Thyroid gland (tissue), 4 donors: ENCODE data around the gene HS6ST2. TPM values are rescaled to one million over a fixed set of nuclear protein-coding genes. Genes with fewer than 3 reads are reported as not detected.

Source experiments
- DNase-seq, 2 donors: peaks; one replicate each; pipeline ENCODE4 v3.0.0-alpha.2; 2019
- H3K27ac ChIP-seq, 3 donors: fragments of 200-600 bp; sonication (generic); 1 replicate in 2 of 3; 2 replicates in 1 of 3; pipeline ENCODE4 v1.5.1; 2016 to 2019; ENCODE audit warnings: mild to moderate bottlenecking in 1 of 3, moderate library complexity in 1 of 3
- H3K27me3 ChIP-seq: fragments of 200-600 bp; sonication (generic); one replicate; pipeline ENCODE4 v1.5.1; 2019
- H3K36me3 ChIP-seq, 2 donors: fragments of 200-600 bp; sonication (generic); one replicate each; pipeline ENCODE4 v1.5.1; 2016 to 2019
- H3K4me1 ChIP-seq, 2 donors: fragments of 200-600 bp; sonication (generic); one replicate each; pipeline ENCODE4 v1.5.1; 2017 to 2019
- H3K4me3 ChIP-seq, 3 donors: fragments of 200-600 bp; sonication (generic); replicated peaks in 1 of 3; 1 replicate in 2 of 3; 2 replicates in 1 of 3; pipeline ENCODE4 v1.5.1; 2016; ENCODE audit warnings: mild to moderate bottlenecking in 1 of 3
- H3K9me3 ChIP-seq: fragments of 200-600 bp; sonication (generic); one replicate; pipeline ENCODE4 v1.5.1; 2017
- CTCF ChIP-seq, 6 experiments: fragments of 200-600 bp in 3 of 6; fragments of 450-650 bp in 3 of 6; sonication (generic) in 3 of 6; IDR thresholded peaks; one replicate each; pipeline ENCODE4 v1.5.1; 2016 to 2019; ENCODE audit warnings: antibody characterized with exemption in 6 of 6, mild to moderate bottlenecking in 2 of 6, inconsistent platforms in 1 of 6, moderate library complexity in 1 of 6
- POLR2A ChIP-seq, 2 donors: fragments of 450-650 bp; IDR thresholded peaks; one replicate each; pipeline ENCODE4 v1.6.1; 2017; ENCODE audit warnings: antibody characterized with exemption in 2 of 2, mild to moderate bottlenecking in 2 of 2, moderate library complexity in 1 of 2
- WGBS, 2 donors: methylation state at CpG; one replicate each; pipeline ENCODE4 v1.1.5; 2017; 5-methylcytosine and 5-hydroxymethylcytosine counted together
- intact Hi-C: fragments of 100-400 bp; cut with DNase I; formaldehyde crosslinking; loops from one replicate; pipeline ENCODE4 v1.15.1; 2023
- total RNA-seq, 4 donors: library from RNA; depleted of rRNA; stranded (reverse); fragments of >200 nt; gene quantifications; one replicate each; pipeline ENCODE4 v1.2.3, GENCODE V29; 2016

Gene HS6ST2
- total RNA-seq, 4 donors from 2014 or later = 0.11 to 0.78 (median 0.38) TPM; not detected in 1

- TF ChIP-seq POLR2A (IDR thresholded peaks at IDR 0.05) (no peak), CTCF (IDR thresholded peaks at IDR 0.05) (no peak)
- H3K9me3 ChIP-seq = no peaks in the 10 kb centered on the region
- no peaks in the 10 kb centered on the region for H3K27me3 ChIP-seq
- intact Hi-C loops = no loop called here
- no peak overlapping the region for H3K4me3 ChIP-seq
- no peaks in the 10 kb centered on the region for H3K4me1 ChIP-seq
- DNase-seq = no peak
- no peaks in the 10 kb centered on the region for H3K36me3 ChIP-seq
- 88 to 100% methylated on average over 1 of the region's 1 CpG for WGBS, 2 donors
- H3K27ac ChIP-seq = no peak overlapping the region
Observed at GRCh38 chrX:132766452-132766851, 192.0 kb downstream of the HS6ST2 start.

- Histone ChIP-seq H3K9me3 (no peaks in the 10 kb centered on the region), H3K4me3 (no peak overlapping the region), H3K27me3 (no peaks in the 10 kb centered on the region), H3K4me1 (no peaks in the 10 kb centered on the region), H3K27ac (no peak overlapping the region), H3K36me3 (no peaks in the 10 kb centered on the region)
- intact Hi-C loops = no loop called here
- no peak for DNase-seq
- WGBS, 2 donors = 77 to 89% methylated on average over 3 of the region's 3 CpGs
- TF ChIP-seq POLR2A (IDR thresholded peaks at IDR 0.05) (no peak), CTCF (IDR thresholded peaks at IDR 0.05) (no peak)
Observed at GRCh38 chrX:132763528-132763927, 194.9 kb downstream of the HS6ST2 start.

GRCh38 chrX:132758759-132759158, 199.7 kb downstream of the HS6ST2 start:
- TF ChIP-seq CTCF (IDR thresholded peaks at IDR 0.05) (no peak), POLR2A (IDR thresholded peaks at IDR 0.05) (no peak)
- no peaks in the 10 kb centered on the region for H3K4me1 ChIP-seq
- WGBS, 2 donors = 22 to 23% methylated on average over 4 of the region's 4 CpGs
- H3K27me3 ChIP-seq = no peaks in the 10 kb centered on the region
- intact Hi-C loops = no loop called here
- no peak overlapping the region for H3K4me3 ChIP-seq
- no peaks in the 10 kb centered on the region for H3K9me3 ChIP-seq
- no peaks in the 10 kb centered on the region for H3K36me3 ChIP-seq
- H3K27ac ChIP-seq = no peak overlapping the region
- DNase-seq = no peak

- Histone ChIP-seq H3K9me3 (no peaks in the 10 kb centered on the region), H3K36me3 (no peaks in the 10 kb centered on the region), H3K27me3 (no peaks in the 10 kb centered on the region), H3K4me1 (no peaks in the 10 kb centered on the region), H3K4me3 (no peak overlapping the region), H3K27ac (no peak overlapping the region)
- TF ChIP-seq POLR2A (IDR thresholded peaks at IDR 0.05) (no peak), CTCF (IDR thresholded peaks at IDR 0.05) (no peak)
- WGBS, 2 donors = 73% methylated on average over 3 of the region's 3 CpGs; no CpG with 5 or more reads in 1 of the 2 donors
- intact Hi-C loops = no loop called here
- no peak for DNase-seq
Observed at GRCh38 chrX:132757066-132757623, 201.3 kb downstream of the HS6ST2 start.

- DNase-seq = no peak
- Histone ChIP-seq H3K27me3 (no peaks in the 10 kb centered on the region), H3K36me3 (no peaks in the 10 kb centered on the region), H3K4me3 (no peak overlapping the region), H3K9me3 (no peaks in the 10 kb centered on the region), H3K27ac (no peak overlapping the region), H3K4me1 (no peaks in the 10 kb centered on the region)
- 85 to 88% methylated on average over 4 of the region's 4 CpGs for WGBS, 2 donors
- intact Hi-C loops = no loop called here
- TF ChIP-seq CTCF (IDR thresholded peaks at IDR 0.05) (no peak), POLR2A (IDR thresholded peaks at IDR 0.05) (no peak)
Observed at GRCh38 chrX:132756439-132756838, 202.0 kb downstream of the HS6ST2 start.
